ENCODE results near the gene RHBDD2.

RHBDD2 gene

DNA sequence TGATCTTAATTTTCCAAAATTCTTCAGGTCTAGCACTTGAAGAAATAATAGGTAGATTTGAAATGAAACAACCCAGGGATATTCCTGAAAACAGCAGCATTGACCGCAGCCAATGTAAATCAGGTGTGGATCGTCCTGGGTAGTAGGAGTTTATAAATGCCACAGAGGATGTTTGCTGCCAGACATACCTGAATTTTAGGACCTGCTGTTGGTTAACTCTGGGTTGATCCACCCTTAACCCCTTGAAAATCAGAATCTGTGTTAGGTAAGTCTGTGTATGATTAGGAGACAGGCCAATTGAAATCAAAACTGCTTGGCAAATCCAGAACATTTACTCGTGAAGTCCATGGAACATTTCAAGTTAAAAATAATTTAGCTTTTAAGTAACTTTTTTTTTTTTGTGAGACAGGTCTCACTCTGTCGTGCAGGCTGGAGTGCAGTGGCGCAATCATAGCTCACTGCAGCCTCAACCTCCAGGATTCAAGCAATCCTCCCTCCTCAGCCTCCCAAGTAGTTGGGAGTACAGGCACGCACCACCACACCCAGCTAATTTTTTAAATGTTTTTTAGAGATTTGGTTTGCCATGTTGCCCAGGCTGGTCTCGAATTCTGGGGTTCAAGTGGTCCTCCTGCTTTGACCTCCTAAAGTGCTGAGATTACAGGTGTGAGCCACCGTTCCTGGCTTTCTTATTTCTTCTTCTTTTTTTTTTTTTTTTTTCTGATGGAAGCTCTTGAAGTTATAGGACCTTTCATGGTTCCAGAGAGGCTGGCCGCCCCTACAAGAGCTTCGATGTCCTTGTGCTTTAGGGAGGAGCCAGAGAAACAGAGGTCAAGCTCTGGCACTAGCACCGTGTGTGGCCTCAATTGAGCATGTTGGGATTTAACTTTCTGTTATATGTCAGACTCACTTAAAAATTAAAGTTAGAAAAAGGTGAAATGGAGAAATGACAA, 38.1 kb downstream of the RHBDD2 start:
- 0 out of 2 replicates have a peak, but pooled peaks cover 3% of the 10 kb centered on the region for H3F3A ChIP-seq (ENCODE audit: control insufficient read depth, insufficient read depth)
- H3K79me2 ChIP-seq (ENCODE audit: control insufficient read depth, low read length): peaks cover 39% of the 10 kb centered on the region
- H3K4me2 ChIP-seq (ENCODE audit: low read length): peak overlapping the region; percentile 95
- no peaks in the 10 kb centered on the region for H3K36me3 ChIP-seq (ENCODE audit: control insufficient read depth, low read length)
- TF ChIP-seq, protein P1, sequence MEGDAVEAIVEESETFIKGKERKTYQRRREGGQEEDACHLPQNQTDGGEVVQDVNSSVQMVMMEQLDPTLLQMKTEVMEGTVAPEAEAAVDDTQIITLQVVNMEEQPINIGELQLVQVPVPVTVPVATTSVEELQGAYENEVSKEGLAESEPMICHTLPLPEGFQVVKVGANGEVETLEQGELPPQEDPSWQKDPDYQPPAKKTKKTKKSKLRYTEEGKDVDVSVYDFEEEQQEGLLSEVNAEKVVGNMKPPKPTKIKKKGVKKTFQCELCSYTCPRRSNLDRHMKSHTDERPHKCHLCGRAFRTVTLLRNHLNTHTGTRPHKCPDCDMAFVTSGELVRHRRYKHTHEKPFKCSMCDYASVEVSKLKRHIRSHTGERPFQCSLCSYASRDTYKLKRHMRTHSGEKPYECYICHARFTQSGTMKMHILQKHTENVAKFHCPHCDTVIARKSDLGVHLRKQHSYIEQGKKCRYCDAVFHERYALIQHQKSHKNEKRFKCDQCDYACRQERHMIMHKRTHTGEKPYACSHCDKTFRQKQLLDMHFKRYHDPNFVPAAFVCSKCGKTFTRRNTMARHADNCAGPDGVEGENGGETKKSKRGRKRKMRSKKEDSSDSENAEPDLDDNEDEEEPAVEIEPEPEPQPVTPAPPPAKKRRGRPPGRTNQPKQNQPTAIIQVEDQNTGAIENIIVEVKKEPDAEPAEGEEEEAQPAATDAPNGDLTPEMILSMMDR (IDR thresholded peaks at IDR 0.05; ENCODE audit: low read depth, low read length, poor library complexity, severe bottlenecking): no peak
- TF ChIP-seq EZH2phosphoT487 (IDR thresholded peaks at IDR 0.05; ENCODE audit: borderline replicate concordance, low read length): no peak
- H3K9me3 ChIP-seq (ENCODE audit: control insufficient read depth, insufficient read depth, low read length): no peaks in the 10 kb centered on the region
- H3K27ac ChIP-seq (ENCODE audit: low read depth, low read length): no peak overlapping the region
- H3K4me3 ChIP-seq (ENCODE audit: low read length): no peak overlapping the region
- H3K9me2 ChIP-seq (replicated peaks; ENCODE audit: control insufficient read depth, low read length): no peaks in the 10 kb centered on the region
- H3K27me3 ChIP-seq (ENCODE audit: control insufficient read depth, low read length): no peaks in the 10 kb centered on the region
- H4K20me1 ChIP-seq (ENCODE audit: control insufficient read depth, insufficient read depth, low read depth, low read length): peaks cover 5% of the 10 kb centered on the region; the same call in 1 of the 2 replicates
- peaks cover 23% of the 10 kb centered on the region for H3K4me1 ChIP-seq (ENCODE audit: control insufficient read depth, low read length)

DNA sequence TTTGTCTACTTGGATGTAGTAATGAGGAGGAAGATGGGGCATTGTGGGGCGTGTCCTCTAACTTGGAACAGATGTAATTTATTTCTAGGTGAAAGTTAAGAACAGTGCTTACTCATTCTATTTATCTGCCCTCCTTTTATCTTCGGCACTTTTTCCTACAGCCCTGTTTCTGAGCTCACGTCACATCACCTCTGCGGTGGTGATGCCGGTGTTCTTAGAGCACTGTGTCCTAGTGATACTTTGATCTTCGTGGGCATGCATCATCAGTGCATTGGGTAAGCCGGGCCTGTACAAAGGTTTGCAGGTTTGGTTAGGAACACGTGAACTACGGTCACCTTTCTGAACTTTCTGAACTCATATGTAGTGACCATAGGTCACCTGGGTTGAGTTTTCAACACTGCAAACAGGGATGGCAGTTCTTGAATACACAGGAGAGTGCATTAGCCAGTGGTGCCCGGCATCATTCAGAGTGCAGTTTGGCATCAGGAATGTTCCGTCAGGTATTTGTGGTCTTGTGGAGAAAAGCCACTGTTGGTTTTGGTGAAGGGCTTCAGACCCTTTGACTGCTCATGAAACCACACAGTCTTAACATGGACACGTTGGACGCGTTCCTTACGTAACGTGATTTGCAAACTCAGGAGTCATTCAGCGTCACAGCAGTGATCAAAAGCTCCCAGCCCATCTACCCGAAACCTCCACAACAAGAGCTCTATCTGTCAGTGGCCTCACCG, 41.8 kb downstream of the RHBDD2 start:
- TF ChIP-seq EZH2phosphoT487 (IDR thresholded peaks at IDR 0.05; ENCODE audit: borderline replicate concordance, low read length): no peak
- TF ChIP-seq, protein P1 (IDR thresholded peaks at IDR 0.05; ENCODE audit: low read depth, low read length, poor library complexity, severe bottlenecking): no peak
- H3K4me1 ChIP-seq (ENCODE audit: control insufficient read depth, low read length): peaks cover 13% of the 10 kb centered on the region
- no peaks in the 10 kb centered on the region for H3K36me3 ChIP-seq (ENCODE audit: control insufficient read depth, low read length)
- H3F3A ChIP-seq (ENCODE audit: control insufficient read depth, insufficient read depth): 0 out of 2 replicates have a peak, but pooled peaks cover 3% of the 10 kb centered on the region
- no peaks in the 10 kb centered on the region for H3K27me3 ChIP-seq (ENCODE audit: control insufficient read depth, low read length)
- H3K79me2 ChIP-seq (ENCODE audit: control insufficient read depth, low read length): peaks cover 44% of the 10 kb centered on the region
- no peak overlapping the region for H3K4me3 ChIP-seq (ENCODE audit: low read length)
- H4K20me1 ChIP-seq (ENCODE audit: control insufficient read depth, insufficient read depth, low read depth, low read length): peaks cover 5% of the 10 kb centered on the region; the same call in 1 of the 2 replicates
- no peaks in the 10 kb centered on the region for H3K9me2 ChIP-seq (replicated peaks; ENCODE audit: control insufficient read depth, low read length)
- no peak overlapping the region for H3K27ac ChIP-seq (ENCODE audit: low read depth, low read length)
- no peaks in the 10 kb centered on the region for H3K9me3 ChIP-seq (ENCODE audit: control insufficient read depth, insufficient read depth, low read length)
- no peak overlapping the region for H3K4me2 ChIP-seq (ENCODE audit: low read length)

DNA sequence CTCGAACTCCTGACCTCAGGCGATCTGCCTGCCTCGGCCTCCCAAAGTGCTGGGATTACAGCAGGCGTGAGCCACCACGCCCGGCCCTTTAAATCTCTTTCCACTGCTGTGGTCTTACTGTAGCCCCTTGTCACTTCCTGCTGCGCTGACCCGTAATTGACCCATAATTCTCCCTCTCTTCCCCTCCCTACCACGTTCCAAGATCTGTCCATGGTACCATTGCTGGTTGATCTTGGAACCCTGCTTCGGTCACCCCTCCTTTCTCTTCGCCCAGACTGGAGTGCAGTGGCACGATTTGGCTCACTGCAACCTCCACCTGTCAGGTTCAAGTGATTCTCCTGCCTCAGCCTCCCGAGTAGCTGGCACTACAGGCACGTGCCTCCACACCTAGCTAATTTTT, 42.6 kb downstream of the RHBDD2 start:
- Histone ChIP-seq H3K4me1 (ENCODE audit: control insufficient read depth, low read length) (peaks cover 4% of the 10 kb centered on the region), H3K9me3 (ENCODE audit: control insufficient read depth, insufficient read depth, low read length) (no peaks in the 10 kb centered on the region), H3K27ac (ENCODE audit: low read depth, low read length) (no peak overlapping the region), H3K27me3 (ENCODE audit: control insufficient read depth, low read length) (no peaks in the 10 kb centered on the region), H3K4me2 (ENCODE audit: low read length) (no peak overlapping the region), H3K36me3 (ENCODE audit: control insufficient read depth, low read length) (no peaks in the 10 kb centered on the region), H3K79me2 (ENCODE audit: control insufficient read depth, low read length) (peaks cover 37% of the 10 kb centered on the region), H3K4me3 (ENCODE audit: low read length) (no peak overlapping the region), H3K9me2 (replicated peaks; ENCODE audit: control insufficient read depth, low read length) (no peaks in the 10 kb centered on the region), H4K20me1 (ENCODE audit: control insufficient read depth, insufficient read depth, low read depth, low read length) (peaks cover 5% of the 10 kb centered on the region; the same call in 1 of the 2 replicates), H3F3A (ENCODE audit: control insufficient read depth, insufficient read depth) (0 out of 2 replicates have a peak, but pooled peaks cover 3% of the 10 kb centered on the region)
- no peak for TF ChIP-seq EZH2phosphoT487 (IDR thresholded peaks at IDR 0.05; ENCODE audit: borderline replicate concordance, low read length)
- TF ChIP-seq, protein P1 (IDR thresholded peaks at IDR 0.05; ENCODE audit: low read depth, low read length, poor library complexity, severe bottlenecking): no peak

Measured in DOHH2 (cell line).